T47D (cell line): Measurements from ENCODE around the gene RPL35A.
"Not testable (repeated sequence)": the region's sequence is repeated elsewhere in the genome, so short reads cannot be mapped to it uniquely, and the experiment has no call there.

Experiments used
- DNase-seq, 2 experiments: peaks; one replicate each; pipeline versions ENCODE4 v3.0.0 to v3.0.0-alpha.2; 2011 to 2012; ENCODE audit warnings: low read depth in 1 of 2, low spot score in 1 of 2
- JUND ChIP-seq: IDR thresholded peaks from 2 replicates; pipeline ENCODE4 v1.6.1; 2012; ENCODE audit warnings: low read depth
- in situ Hi-C: cut with HindIII; loops from 2 replicates; pipeline ENCODE4 v1.10.0; 2016; ENCODE audit warnings: low sequenced_read_pairs, low pct_unique_long_range_greater_than_20kb

The RPL35A gene

DNA sequence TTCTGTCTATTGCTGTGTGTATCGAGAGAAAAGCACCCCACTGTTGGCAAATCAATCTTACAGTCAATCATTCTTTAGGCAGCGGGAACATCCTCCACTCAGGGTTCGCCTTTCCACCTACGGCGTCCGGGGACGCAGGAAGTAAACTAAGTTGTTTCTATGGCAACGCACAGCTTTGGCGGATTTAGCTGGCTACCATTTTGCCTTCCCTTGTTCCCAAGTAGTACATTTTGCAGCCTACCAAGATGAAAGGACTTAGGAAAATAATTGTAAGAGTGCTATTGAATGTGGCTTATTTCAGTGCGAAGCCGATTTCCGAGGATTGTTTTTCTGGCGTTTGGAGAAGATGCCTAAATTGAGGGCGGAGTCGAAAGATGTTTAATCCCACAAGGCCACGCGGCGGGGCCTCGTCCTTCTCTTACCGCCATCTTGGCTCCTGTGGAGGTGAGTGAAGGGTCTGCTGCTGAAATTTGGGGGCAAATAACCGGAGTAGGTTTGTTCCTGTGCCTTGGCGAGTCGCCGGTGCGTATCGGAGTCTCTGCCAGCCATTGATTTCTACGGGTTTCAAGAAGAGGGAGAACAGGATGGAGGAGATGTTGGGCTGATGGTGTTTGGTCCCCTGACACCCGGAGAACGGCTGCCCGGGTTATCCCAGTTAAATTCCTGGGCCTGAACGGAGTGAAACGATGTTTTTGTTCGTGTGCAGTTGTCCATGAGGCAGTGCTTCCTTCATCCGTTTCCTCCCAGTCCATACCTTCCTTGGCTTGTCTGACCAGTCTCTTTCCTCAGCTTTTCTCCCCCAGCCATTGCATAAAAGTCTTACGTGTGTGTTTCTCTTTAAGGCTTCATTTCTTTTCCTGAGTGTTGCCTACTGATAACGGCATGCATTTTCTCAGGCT lies at the start of gene RPL35A:
Gene RPL35A (plus strand): TSS at position 413 of the 899 bp plus-strand sequence. CDS start 778 bp downstream, outside the sequence.
- TF ChIP-seq JUND: 0 out of 2 replicates have a peak, but pooled peaks have one; percentile 44
- DNase-seq: peak; percentile 83 to 99
- in situ Hi-C loops: no loop called here

DNA sequence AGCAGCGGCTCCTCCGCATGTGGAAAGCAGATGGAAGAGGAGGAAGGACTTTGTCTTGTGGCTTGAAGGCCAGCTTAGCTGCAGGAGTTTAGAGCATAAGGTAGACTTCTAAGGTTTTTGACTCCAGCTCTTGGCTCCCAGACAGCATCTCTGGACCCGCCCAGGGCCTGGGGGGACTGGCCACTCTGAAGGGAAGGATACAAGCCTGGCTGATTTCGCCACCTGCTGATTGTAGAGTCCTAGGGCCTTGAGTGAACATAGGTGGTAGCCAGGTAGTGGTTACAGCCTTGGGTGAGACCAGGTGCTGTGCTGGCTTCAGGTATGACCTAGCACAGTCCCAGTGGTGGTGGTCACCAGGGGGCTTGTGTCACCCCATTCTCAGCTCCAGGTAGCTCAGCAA lies 48.4 kb upstream of the RPL35A start:
- in situ Hi-C loops: no loop called here
- TF ChIP-seq JUND: no peak
- peak in 1 of 2 experiments; percentile 74 for DNase-seq

DNA sequence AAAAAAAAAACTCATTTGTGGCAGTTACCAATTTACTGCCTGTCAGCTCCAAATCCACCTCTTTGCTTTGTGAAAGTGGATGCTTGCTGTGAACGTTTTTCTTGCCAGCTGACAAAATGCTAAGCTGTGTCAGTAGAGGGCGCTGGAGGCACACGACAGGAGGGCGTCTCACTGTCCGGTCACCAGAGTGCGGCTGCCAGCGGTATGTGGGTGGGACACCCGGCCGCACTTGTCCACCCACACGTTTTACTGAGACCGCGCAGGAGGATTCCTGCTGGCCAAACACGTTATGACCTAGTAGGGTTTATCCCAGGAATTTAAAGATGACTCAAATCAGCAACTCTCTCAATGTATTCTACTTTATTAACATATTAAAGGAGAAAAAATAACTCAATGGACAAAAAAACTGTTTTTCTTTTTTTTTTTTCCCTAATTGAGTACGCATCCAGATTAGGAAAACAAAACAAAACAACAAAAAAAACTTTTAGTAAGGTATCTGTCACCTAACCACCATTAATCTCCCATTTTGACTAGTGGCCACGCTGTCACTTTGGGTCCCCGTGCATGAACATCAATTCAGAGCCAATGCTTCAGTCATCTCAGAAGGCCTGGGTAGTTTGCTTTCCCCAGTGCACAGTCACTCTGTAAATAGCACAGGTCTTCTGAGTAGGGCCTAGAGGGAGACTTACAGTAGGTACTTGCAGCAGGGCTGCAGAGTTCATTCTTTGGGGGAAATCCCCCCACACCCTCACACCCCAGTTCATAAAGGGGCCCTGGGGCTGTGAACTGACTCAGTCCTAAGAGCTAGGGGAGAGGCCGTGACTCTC lies 43.8 kb upstream of the RPL35A start:
- peak; percentile 82 to 96 for DNase-seq
- in situ Hi-C loops: no loop called here
- TF ChIP-seq JUND: no peak

DNA sequence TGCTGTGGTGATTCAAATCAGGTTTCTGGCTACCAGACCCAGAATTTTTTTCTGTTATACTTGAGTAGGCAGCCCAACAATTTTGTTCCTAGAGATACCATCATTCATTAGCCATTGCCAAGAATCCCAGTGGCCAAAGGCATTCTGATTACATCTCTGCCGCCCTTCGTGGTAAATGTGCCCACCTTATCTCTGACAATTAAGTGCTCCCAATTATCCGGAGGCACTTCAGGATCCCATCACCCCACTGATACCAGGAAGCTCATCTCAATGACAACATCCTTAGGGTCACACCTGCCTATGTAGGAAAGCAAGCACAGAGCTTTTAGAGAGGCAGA lies 43.2 kb upstream of the RPL35A start:
- peak; percentile 85 for TF ChIP-seq JUND
- in situ Hi-C loops: no loop called here

DNA sequence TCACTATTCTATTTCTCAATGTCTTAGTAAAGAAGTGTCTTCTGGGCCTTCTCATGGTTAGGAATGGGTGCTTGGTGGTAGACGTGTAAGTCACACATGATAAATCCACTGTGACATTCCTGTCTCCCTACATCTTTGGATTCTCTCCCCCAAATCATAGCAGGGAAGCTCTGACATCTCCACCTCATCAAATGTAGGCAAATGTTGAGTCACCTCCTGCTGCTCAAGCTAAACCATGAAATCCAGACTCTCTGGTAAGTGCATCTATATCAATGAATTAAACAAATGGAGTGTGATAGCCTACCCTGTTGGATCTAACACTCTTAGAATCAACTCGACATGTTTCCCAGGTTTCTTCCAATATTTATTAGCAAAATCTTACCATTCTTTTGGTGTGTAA lies 42.8 kb upstream of the RPL35A start:
- TF ChIP-seq JUND: no peak
- no peak for DNase-seq
- in situ Hi-C loops: no loop called here

More for the DNA sequence above, 43.2 kb upstream of the RPL35A start:
- peak; percentile 45 to 56 for DNase-seq

DNA sequence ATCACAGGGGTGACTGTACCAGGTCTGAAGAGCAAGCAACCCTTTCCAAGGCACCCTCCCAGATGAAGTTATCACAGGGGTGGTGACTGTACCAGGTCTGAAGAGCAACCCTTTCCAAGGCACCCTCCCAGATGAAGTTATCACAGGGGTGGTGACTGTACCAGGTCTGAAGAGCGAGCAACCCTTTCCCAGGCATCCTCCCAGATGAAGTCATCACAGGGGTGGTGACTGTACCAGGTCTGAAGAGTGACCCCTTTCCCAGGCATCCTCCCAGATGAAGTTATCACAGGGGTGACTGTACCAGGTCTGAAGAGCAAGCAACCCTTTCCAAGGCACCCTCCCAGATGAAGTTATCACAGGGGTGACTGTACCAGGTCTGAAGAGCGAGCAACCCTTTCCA lies 41.4 kb upstream of the RPL35A start:
- in situ Hi-C loops, DNase-seq: not testable (repeated sequence)

DNA sequence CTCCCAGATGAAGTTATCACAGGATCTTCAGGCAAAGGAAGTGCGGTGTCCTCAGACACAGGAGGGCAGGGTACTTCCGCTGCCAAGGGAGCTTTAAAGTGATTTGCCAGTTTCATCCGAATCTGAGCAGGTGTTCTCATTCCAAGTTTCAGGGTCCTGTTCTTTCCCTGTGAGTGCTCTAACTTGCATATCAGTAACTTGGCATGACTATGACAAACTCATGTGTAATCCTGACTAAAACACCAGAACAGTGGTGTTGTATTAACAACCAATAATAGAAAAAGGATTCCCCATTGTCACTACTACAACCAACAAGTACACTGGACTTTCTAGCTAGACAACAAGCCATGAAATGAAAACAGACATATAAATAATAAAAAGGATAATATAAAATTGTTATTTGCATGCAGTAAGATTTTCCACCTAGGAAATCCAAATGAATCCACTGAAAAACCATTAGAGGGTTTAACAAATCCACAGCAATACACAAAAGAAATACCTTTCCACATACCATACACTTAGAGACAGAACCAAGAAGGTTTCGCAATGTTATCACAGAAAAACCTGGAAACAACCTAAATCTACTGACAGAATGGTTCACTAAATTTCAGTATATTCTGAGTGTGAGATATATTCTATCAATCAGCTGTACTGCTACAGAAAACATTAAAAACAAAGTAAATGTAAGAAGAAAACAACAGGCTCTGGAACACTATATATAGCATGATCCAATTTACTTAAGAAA lies 40.9 kb upstream of the RPL35A start:
- no peak for DNase-seq
- in situ Hi-C loops: no loop called here
- no peak for TF ChIP-seq JUND

DNA sequence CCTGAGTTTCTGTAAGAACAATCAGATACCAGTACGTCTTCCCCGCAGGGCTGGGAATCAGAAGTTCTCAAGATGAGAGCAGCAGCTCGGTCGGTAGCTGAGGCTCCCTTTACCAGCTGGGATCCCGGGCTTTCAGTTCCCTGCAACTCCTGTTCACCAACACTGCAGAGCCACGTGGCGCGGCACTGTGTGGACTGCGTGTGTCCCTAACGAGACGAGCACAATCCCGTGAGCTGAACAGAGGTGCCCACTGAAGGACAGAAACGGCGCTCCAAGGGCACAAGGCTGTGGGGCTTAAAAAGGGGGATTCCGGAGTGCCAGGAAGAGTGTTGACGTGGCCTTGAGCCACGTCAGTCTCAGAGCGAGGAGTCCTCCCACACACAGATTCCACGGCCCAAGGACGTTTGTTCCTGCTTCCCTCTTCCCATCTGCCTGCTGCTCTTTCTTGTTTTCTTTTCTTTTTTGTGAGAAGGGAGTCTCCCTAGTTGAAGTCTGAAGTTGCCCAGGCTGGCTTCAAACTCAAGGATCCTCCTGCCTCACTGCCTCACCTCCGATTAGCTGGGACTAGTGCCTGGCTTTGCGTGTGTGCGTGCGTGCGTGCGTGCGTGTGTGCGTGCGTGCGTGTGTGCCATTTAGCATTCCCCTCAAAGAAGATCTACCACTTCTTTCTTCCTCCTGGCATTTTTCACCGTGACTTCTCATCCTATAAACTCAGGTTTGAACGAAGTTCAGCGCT lies 37.1 kb upstream of the RPL35A start:
- no peak for DNase-seq
- no peak for TF ChIP-seq JUND
- in situ Hi-C loops: no loop called here

DNA sequence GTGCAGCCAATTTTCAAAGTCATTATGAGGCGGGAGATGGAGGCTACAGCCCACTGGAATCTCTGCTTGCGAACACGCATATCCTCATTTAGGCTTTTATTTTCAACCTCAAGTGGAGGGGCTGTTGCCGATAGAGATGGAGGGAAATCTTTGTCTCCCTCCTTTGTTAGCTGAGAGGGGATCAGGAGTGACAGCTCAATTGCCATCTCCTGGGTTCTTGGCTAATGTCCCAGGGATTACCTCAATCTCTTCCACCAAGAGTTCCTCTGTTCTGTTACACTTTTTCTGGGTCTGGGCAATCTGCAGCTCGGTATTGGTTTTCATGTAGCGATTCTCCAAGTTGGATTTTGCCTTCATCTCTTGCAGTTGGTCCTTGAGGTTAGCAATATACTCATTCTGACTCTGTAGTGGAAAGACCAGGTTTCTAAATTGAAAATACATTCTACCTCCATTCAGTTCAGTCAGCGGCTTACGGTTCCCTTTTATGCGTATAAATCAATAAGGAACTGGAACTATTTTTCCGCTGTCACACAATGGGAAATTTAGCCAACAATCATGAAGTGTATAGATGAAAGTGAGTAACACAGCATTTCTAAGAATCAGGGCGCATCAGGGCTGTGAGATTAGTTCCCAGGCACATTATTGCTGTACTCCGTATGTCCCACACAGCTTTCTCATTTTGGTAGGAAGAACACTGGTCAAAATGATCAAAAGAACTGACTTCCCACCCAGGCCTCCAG lies 36.2 kb upstream of the RPL35A start:
- in situ Hi-C loops: no loop called here
- DNase-seq: no peak
- no peak for TF ChIP-seq JUND

DNA sequence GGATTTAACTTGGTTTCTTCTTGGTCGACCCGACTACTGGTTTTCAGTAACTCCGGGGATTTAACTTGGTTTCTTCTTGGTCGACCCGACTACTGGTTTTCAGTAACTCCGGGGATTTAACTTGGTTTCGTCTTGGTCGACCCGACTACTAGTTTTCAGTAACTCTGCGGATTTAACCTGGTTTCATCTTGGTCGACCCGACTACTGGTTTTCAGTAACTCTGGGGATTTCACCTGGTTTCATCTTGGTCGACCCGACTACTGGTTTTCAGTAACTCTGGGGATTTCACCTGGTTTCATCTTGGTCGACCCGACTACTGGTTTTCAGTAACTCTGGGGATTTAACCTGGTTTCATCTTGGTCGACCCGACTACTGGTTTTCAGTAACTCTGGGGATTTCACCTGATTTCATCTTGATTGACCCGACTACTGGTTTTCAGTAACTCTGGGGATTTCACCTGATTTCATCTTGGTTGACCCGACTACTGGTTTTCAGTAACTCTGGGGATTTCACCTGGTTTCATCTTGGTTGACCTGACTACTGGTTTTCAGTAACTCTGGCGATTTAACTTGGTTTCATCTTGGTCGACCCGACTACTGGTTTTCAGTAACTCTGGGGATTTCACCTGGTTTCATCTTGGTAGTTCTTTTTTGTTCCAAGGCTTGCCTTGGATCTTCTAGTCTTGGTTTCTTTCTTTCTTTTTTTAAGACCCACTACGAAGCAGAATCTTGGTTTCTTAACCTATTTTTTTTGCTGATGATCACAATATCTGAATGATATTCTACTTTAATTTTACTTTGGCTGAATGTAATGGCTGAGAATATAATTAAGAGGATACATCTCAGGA lies 28.3 kb upstream of the RPL35A start:
- DNase-seq, in situ Hi-C loops: not testable (repeated sequence)

DNA sequence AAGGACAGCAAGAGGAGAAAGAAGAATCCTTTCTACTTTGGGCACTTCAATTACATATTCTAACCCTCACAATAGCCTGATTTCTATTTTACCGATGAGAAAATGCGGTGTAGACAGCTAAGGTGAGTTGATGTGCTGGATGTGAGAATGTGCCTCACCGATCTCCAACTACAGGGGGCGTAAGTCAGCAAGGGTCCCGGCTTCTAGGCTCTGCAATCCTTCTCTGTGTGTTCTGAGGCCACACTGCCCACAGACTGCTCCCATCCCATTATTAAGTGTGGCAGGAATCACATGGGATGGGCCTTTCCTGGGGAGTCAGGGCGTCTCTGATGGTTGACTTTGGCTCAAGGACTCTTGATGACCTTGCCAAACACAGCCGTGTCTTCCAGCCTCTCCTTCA lies 23.6 kb upstream of the RPL35A start:
- in situ Hi-C loops: no loop called here
- peak in 1 of 2 experiments; percentile 45 for DNase-seq
- no peak for TF ChIP-seq JUND

DNA sequence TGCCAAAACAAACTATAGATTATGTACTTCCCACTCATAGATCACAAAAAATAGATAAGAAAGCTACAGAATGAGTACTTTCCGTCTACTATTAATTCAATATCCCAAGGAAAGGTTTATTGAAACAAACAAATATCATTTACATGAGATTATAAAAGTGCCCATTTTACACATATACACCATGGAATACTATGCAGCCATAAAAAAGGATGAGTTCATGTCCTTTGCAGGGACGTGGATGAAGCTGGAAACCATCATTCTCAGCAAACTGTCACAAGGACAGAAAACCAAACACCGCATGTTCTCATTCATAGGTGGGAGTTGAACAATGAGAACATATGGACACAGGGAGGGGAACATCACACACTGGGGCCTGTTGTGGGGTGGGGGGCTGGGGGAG lies 22.4 kb upstream of the RPL35A start:
- DNase-seq, in situ Hi-C loops: not testable (repeated sequence)
